K562 (cell line): ENCODE measurements around the gene CALCA. TPM values are rescaled to one million over a fixed set of nuclear protein-coding genes. Genes with fewer than 3 reads are reported as not detected.

ENCODE experiments used
- ELF2 ChIP-seq: fragments of 250-450 bp; sonication (Bioruptor Pico); IDR thresholded peaks from 2 replicates; pipeline ENCODE4 v1.5.0; 2021; ENCODE audit warnings: mild to moderate bottlenecking
- MEIS2 ChIP-seq: fragments of 450-650 bp; IDR thresholded peaks from 2 replicates; pipeline ENCODE4 v1.6.1; 2014; ENCODE audit warnings: mild to moderate bottlenecking; ENCODE audit not compliant: partially characterized antibody
- ZFP36 ChIP-seq: fragments of 150-350 bp; IDR thresholded peaks from 2 replicates; pipeline ENCODE4 v1.6.1; 2018; ENCODE audit warnings: low read length, low read depth; ENCODE audit not compliant: partially characterized antibody
- ZNF133 ChIP-seq: fragments of 250-450 bp; sonication (Bioruptor Pico); IDR thresholded peaks from 2 replicates; pipeline ENCODE4 v1.4.0; 2020; ENCODE audit warnings: mild to moderate bottlenecking
- ZNF445 ChIP-seq: fragments of 250-450 bp; sonication (Bioruptor Pico); IDR thresholded peaks from 2 replicates; pipeline ENCODE4 v1.4.0; 2020; ENCODE audit warnings: low read depth, mild to moderate bottlenecking, moderate library complexity
- polyA plus RNA-seq, 8 experiments: library from polyadenylated mRNA; depleted of rRNA in 4 of 8; stranded (reverse) in 5 of 8; unstranded in 3 of 8; fragments of >200 nt; fragmentation: Nextera tagmentation in 2 of 8; fragmentation: Illumina TruSeq in 1 of 8; extraction: Ambion mirVana in 2 of 8; extraction: Trizol in 1 of 8; gene quantifications; 2 replicates each; pipeline versions ENCODE4 v1.2.1 to v1.2.3, GENCODE V29; 2011 to 2014; ENCODE audit warnings: inconsistent platforms in 1 of 8, missing spikeins in 1 of 8
- total RNA-seq, 7 experiments: library from RNA; depleted of rRNA in 6 of 7; stranded (reverse); fragments of >200 nt in 6 of 7; fragmentation: Illumina TruSeq in 2 of 7; extraction: Trizol in 2 of 7; gene quantifications; 2 replicates each; pipeline versions ENCODE4 v1.2.1 to v1.2.3, GENCODE V29; 2011 to 2021; ENCODE audit warnings: low replicate concordance in 1 of 7
- TF ChIP-seq, protein P1 (sequence below), 2 experiments: IDR thresholded peaks in 1 of 2; conservative IDR thresholded peaks in 1 of 2; 2 replicates each; pipeline ENCODE4 v1.6.1; 2016; ENCODE audit warnings: low read depth in 2 of 2, mild to moderate bottlenecking in 1 of 2, missing compliant biosample characterization in 1 of 2, missing genetic modification characterization in 1 of 2, moderate library complexity in 1 of 2
- TF ChIP-seq, protein P2 (sequence below): sonication (generic); formaldehyde crosslinking; IDR thresholded peaks from 2 replicates; pipeline ENCODE4 v1.8.0; 2022; ENCODE audit warnings: missing genetic modification reagents, mild to moderate bottlenecking, moderate library complexity, borderline replicate concordance
- TF ChIP-seq, protein P3 (sequence below): fragments of 150-350 bp; IDR thresholded peaks from 2 replicates; pipeline ENCODE4 v1.6.1; 2014; ENCODE audit warnings: low read depth, mild to moderate bottlenecking, low read length, borderline replicate concordance

The CALCA gene
- total and polyA plus RNA-seq, 9 of the 15 experiments (the other 6 are each of a cell fraction or from before 2014, with no cell fraction given): 0.07 TPM; not detected in 8

DNA sequence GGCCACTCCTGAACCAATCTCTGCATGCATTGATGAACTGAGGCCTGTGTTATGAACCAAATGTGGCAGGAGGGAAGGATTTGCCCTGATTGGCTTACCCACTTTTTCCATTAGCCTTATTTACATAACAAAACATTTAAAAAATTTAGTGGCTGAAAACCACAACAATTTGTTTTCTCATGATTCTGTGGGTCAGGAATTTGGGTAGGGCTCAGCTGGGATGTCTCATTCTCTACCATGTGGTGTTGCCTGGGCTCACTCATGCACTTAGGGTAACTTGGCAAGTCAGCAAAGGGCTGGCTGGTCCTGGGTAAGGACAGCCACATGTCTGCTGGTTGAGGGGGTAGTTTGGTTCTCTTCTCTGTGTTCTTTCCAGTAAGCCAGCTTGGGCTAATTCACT lies 45.0 kb downstream of the CALCA start (continued):
- TF ChIP-seq, protein P1, sequence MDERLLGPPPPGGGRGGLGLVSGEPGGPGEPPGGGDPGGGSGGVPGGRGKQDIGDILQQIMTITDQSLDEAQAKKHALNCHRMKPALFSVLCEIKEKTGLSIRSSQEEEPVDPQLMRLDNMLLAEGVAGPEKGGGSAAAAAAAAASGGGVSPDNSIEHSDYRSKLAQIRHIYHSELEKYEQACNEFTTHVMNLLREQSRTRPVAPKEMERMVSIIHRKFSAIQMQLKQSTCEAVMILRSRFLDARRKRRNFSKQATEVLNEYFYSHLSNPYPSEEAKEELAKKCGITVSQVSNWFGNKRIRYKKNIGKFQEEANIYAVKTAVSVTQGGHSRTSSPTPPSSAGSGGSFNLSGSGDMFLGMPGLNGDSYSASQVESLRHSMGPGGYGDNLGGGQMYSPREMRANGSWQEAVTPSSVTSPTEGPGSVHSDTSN (CRISPR knock-in tag; IDR thresholded peaks at IDR 0.05; ENCODE audit: low read depth): no peak
- TF ChIP-seq, protein P1 (tag; conservative IDR thresholded peaks at IDR 0.05; ENCODE audit: low read depth): no peak
- TF ChIP-seq, protein P2, sequence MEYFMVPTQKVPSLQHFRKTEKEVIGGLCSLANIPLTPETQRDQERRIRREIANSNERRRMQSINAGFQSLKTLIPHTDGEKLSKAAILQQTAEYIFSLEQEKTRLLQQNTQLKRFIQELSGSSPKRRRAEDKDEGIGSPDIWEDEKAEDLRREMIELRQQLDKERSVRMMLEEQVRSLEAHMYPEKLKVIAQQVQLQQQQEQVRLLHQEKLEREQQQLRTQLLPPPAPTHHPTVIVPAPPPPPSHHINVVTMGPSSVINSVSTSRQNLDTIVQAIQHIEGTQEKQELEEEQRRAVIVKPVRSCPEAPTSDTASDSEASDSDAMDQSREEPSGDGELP (CRISPR knock-in tag): no peak
- TF ChIP-seq, protein P3, sequence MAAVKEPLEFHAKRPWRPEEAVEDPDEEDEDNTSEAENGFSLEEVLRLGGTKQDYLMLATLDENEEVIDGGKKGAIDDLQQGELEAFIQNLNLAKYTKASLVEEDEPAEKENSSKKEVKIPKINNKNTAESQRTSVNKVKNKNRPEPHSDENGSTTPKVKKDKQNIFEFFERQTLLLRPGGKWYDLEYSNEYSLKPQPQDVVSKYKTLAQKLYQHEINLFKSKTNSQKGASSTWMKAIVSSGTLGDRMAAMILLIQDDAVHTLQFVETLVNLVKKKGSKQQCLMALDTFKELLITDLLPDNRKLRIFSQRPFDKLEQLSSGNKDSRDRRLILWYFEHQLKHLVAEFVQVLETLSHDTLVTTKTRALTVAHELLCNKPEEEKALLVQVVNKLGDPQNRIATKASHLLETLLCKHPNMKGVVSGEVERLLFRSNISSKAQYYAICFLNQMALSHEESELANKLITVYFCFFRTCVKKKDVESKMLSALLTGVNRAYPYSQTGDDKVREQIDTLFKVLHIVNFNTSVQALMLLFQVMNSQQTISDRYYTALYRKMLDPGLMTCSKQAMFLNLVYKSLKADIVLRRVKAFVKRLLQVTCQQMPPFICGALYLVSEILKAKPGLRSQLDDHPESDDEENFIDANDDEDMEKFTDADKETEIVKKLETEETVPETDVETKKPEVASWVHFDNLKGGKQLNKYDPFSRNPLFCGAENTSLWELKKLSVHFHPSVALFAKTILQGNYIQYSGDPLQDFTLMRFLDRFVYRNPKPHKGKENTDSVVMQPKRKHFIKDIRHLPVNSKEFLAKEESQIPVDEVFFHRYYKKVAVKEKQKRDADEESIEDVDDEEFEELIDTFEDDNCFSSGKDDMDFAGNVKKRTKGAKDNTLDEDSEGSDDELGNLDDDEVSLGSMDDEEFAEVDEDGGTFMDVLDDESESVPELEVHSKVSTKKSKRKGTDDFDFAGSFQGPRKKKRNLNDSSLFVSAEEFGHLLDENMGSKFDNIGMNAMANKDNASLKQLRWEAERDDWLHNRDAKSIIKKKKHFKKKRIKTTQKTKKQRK: no peak
- TF ChIP-seq ZNF445 (CRISPR knock-in tag) (no peak), MEIS2 (no peak), ZNF133 (CRISPR knock-in tag) (no peak), ZFP36 (no peak), ELF2 (CRISPR knock-in tag) (no peak)
